Caco-2 (cell line): ENCODE measurements around the gene LGR6. TPM values are rescaled to one million over a fixed set of nuclear protein-coding genes. Genes with fewer than 3 reads are reported as not detected.

Source experiments
- BruUV-seq: library from RNA; stranded (reverse); fragments of 400-500 nt; replicated peaks from 2 replicates; lab custom pipeline; 2021; lab: Mats Ljungman, UMichigan
- CTCF ChIA-PET: fragments of 300-600 bp; sonication (Branson Sonifier 250); formaldehyde crosslinking; loops from one replicate; lab custom pipeline; 2022; ENCODE audit warnings: antibody characterized with exemption; lab: Charles Lee
- POLR2A ChIA-PET: fragments of 300-600 bp; sonication (Branson Sonifier 250); formaldehyde crosslinking; loops from one replicate; lab custom pipeline; 2022; ENCODE audit warnings: antibody characterized with exemption; lab: Charles Lee
- DNase-seq, 2 experiments: peaks; one replicate each; pipeline versions ENCODE4 v3.0.0 to v3.0.0-alpha.2; 2020 to 2022
- H3K27me3 ChIP-seq: replicated peaks from 2 replicates; pipeline ENCODE4 v1.6.0; 2011; ENCODE audit warnings: low read length; ENCODE audit not compliant: control insufficient read depth, insufficient read depth
- H3K36me3 ChIP-seq: 2 replicates; pipeline ENCODE4 v1.5.1; 2011; ENCODE audit warnings: low read length; ENCODE audit not compliant: control insufficient read depth, insufficient read depth
- H3K4me1 ChIP-seq: fragments of 250-450 bp; sonication (Bioruptor Pico); 2 replicates; pipeline ENCODE4 v1.5.1; 2020; ENCODE audit warnings: mild to moderate bottlenecking
- H3K4me3 ChIP-seq: 2 replicates; pipeline ENCODE4 v1.5.1; 2011; ENCODE audit warnings: low read depth, mild to moderate bottlenecking, control low read depth, low read length
- H3K9me3 ChIP-seq: fragments of 250-450 bp; sonication (Bioruptor Pico); 2 replicates; pipeline ENCODE4 v1.5.1; 2020; ENCODE audit warnings: mild to moderate bottlenecking, moderate library complexity
- H3K27ac Mint-ChIP-seq: one replicate; pipeline ENCODE4 v1.8.0; 2022; ENCODE audit warnings: mixed read lengths; ENCODE audit not compliant: unreplicated experiment
- H3K27me3 Mint-ChIP-seq: one replicate; pipeline ENCODE4 v1.8.0; 2022; ENCODE audit warnings: mixed read lengths; ENCODE audit not compliant: insufficient read depth, unreplicated experiment
- H3K36me3 Mint-ChIP-seq: one replicate; pipeline ENCODE4 v1.8.0; 2022; ENCODE audit warnings: mild to moderate bottlenecking, mixed read lengths; ENCODE audit not compliant: insufficient read depth, unreplicated experiment
- H3K4me1 Mint-ChIP-seq: one replicate; pipeline ENCODE4 v1.8.0; 2022; ENCODE audit warnings: low read depth, mixed read lengths; ENCODE audit not compliant: unreplicated experiment
- H3K4me3 Mint-ChIP-seq: one replicate; pipeline ENCODE4 v1.8.0; 2022; ENCODE audit warnings: mild to moderate bottlenecking, moderate library complexity, mixed read lengths; ENCODE audit not compliant: unreplicated experiment
- H3K9me3 Mint-ChIP-seq: one replicate; pipeline ENCODE4 v1.8.0; 2022; ENCODE audit warnings: mixed read lengths; ENCODE audit not compliant: unreplicated experiment
- CTCF ChIP-seq, 2 experiments: fragments of 200-600 bp in 1 of 2; IDR thresholded peaks; 1 replicate in 1 of 2; 2 replicates in 1 of 2; pipeline versions ENCODE4 v1.5.1 to v1.8.0; 2011 to 2022; ENCODE audit warnings: antibody characterized with exemption in 1 of 2, control low read depth in 1 of 2, inconsistent platforms in 1 of 2, low read depth in 1 of 2, low read length in 1 of 2, mild to moderate bottlenecking in 1 of 2, moderate library complexity in 1 of 2; ENCODE audit not compliant: insufficient read depth in 1 of 2, severe bottlenecking in 1 of 2, unreplicated experiment in 1 of 2
- intact Hi-C: fragments of 100-400 bp; cut with micrococcal nuclease; formaldehyde crosslinking; loops from one replicate; pipeline ENCODE4 v1.10.0; 2022; ENCODE audit not compliant: unreplicated experiment
- total RNA-seq: library from RNA; stranded (reverse); gene quantifications from 2 replicates; pipeline ENCODE4 v1.2.3, GENCODE V29; 2022

Gene LGR6
- total RNA-seq, 1 experiment from 2014 or later: 0.36 TPM

- POLR2A ChIA-PET: no interaction called here
- no peaks in the 10 kb centered on the region for H3K4me1 Mint-ChIP-seq
- Histone ChIP-seq H3K9me3 (no peaks in the 10 kb centered on the region), H3K4me3 (no peak overlapping the region), H3K4me1 (no peaks in the 10 kb centered on the region), H3K27me3 (no peaks in the 10 kb centered on the region), H3K36me3 (no peaks in the 10 kb centered on the region)
- intact Hi-C loops: no loop called here
- H3K36me3 Mint-ChIP-seq: no peaks in the 10 kb centered on the region
- H3K27me3 Mint-ChIP-seq: peaks cover 26% of the 10 kb centered on the region
- H3K27ac Mint-ChIP-seq: no peak overlapping the region
- H3K9me3 Mint-ChIP-seq: no peaks in the 10 kb centered on the region
- H3K4me3 Mint-ChIP-seq: no peak overlapping the region
- no peak for DNase-seq
- CTCF ChIA-PET: no interaction called here
- no peak for TF ChIP-seq CTCF (IDR thresholded peaks at IDR 0.05; ENCODE audit: insufficient read depth in 1 of 2, low read depth in 1 of 2, low read length in 1 of 2, severe bottlenecking in 1 of 2, unreplicated experiment in 1 of 2)
- no TSS peak for BruUV-seq
Observed at GRCh38 chr1:202264300-202264699, 70.7 kb downstream of the LGR6 start.

GRCh38 chr1:202264726-202265125, 71.1 kb downstream of the LGR6 start:
- ChIA-PET POLR2A (no interaction called here), CTCF (no interaction called here)
- Mint-ChIP-seq H3K4me3 (no peak overlapping the region), H3K27ac (no peak overlapping the region), H3K9me3 (no peaks in the 10 kb centered on the region), H3K36me3 (no peaks in the 10 kb centered on the region), H3K4me1 (no peaks in the 10 kb centered on the region), H3K27me3 (peaks cover 22% of the 10 kb centered on the region)
- Histone ChIP-seq H3K9me3 (no peaks in the 10 kb centered on the region), H3K27me3 (no peaks in the 10 kb centered on the region), H3K4me1 (no peaks in the 10 kb centered on the region), H3K36me3 (no peaks in the 10 kb centered on the region), H3K4me3 (no peak overlapping the region)
- TF ChIP-seq CTCF (IDR thresholded peaks at IDR 0.05; ENCODE audit: insufficient read depth in 1 of 2, low read depth in 1 of 2, low read length in 1 of 2, severe bottlenecking in 1 of 2, unreplicated experiment in 1 of 2): no peak
- intact Hi-C loops: no loop called here
- BruUV-seq: no TSS peak
- no peak for DNase-seq

GRCh38 chr1:202266061-202266765, 72.6 kb downstream of the LGR6 start:
- Mint-ChIP-seq H3K4me3 (no peak overlapping the region), H3K9me3 (no peaks in the 10 kb centered on the region), H3K36me3 (no peaks in the 10 kb centered on the region), H3K4me1 (no peaks in the 10 kb centered on the region), H3K27ac (no peak overlapping the region), H3K27me3 (peaks cover 22% of the 10 kb centered on the region)
- no TSS peak for BruUV-seq
- Histone ChIP-seq H3K27me3 (no peaks in the 10 kb centered on the region), H3K4me1 (no peaks in the 10 kb centered on the region), H3K9me3 (no peaks in the 10 kb centered on the region), H3K4me3 (no peak overlapping the region), H3K36me3 (no peaks in the 10 kb centered on the region)
- TF ChIP-seq CTCF (IDR thresholded peaks at IDR 0.05; ENCODE audit: insufficient read depth in 1 of 2, low read depth in 1 of 2, low read length in 1 of 2, severe bottlenecking in 1 of 2, unreplicated experiment in 1 of 2): no peak
- intact Hi-C loops: no loop called here
- ChIA-PET CTCF (no interaction called here), POLR2A (no interaction called here)
- no peak for DNase-seq
